Fibroblast of lung (primary cell): ENCODE results near the gene FKBP2. TPM values are rescaled to one million over a fixed set of nuclear protein-coding genes. Genes with fewer than 3 reads are reported as not detected.

Experiments used
- DNase-seq, 2 donors: peaks; one replicate each; pipeline versions ENCODE4 v3.0.0 to v3.0.0-alpha.2; 2010; ENCODE audit warnings: low read depth in 2 of 2
- H2AFZ ChIP-seq: 2 replicates; pipeline ENCODE4 v1.5.1; 2012; ENCODE audit warnings: low read length, control low read depth, inconsistent platforms
- H3K27ac ChIP-seq: 2 replicates; pipeline ENCODE4 v1.5.1; 2011; ENCODE audit warnings: low read length, control low read depth; ENCODE audit not compliant: insufficient read depth
- H3K27me3 ChIP-seq: 2 replicates; pipeline ENCODE4 v1.5.1; 2011; ENCODE audit warnings: mild to moderate bottlenecking, low read length; ENCODE audit not compliant: control insufficient read depth, insufficient read depth
- H3K36me3 ChIP-seq: 2 replicates; pipeline ENCODE4 v1.5.1; 2011; ENCODE audit warnings: low read length; ENCODE audit not compliant: control insufficient read depth, insufficient read depth
- H3K4me1 ChIP-seq: 2 replicates; pipeline ENCODE4 v1.5.1; 2011; ENCODE audit warnings: low read length; ENCODE audit not compliant: control insufficient read depth, insufficient read depth; ENCODE audit errors: extremely low read depth
- H3K4me2 ChIP-seq: 2 replicates; pipeline ENCODE4 v1.5.1; 2011; ENCODE audit warnings: low read length, control low read depth; ENCODE audit not compliant: insufficient read depth; ENCODE audit errors: extremely low read depth
- H3K4me3 ChIP-seq, 4 experiments: fragments of 200-600 bp in 1 of 4; sonication (generic) in 1 of 4; replicated peaks in 1 of 4; 2 replicates each; pipeline ENCODE4 v1.5.1; 2011 to 2016; ENCODE audit warnings: low read length in 4 of 4, low read depth in 3 of 4, mild to moderate bottlenecking in 3 of 4, control low read depth in 2 of 4, inconsistent platforms in 1 of 4, mixed read lengths in 1 of 4; ENCODE audit not compliant: insufficient read depth in 1 of 4; ENCODE audit errors: control extremely low read depth in 1 of 4
- H3K79me2 ChIP-seq: 2 replicates; pipeline ENCODE4 v1.5.1; 2012; ENCODE audit warnings: mild to moderate bottlenecking, low read length, inconsistent platforms; ENCODE audit not compliant: control insufficient read depth, insufficient read depth
- H3K9ac ChIP-seq: 2 replicates; pipeline ENCODE4 v1.5.1; 2011; ENCODE audit warnings: mild to moderate bottlenecking, low read length, control low read depth; ENCODE audit not compliant: insufficient read depth
- H3K9me3 ChIP-seq: 2 replicates; pipeline ENCODE4 v1.5.1; 2012; ENCODE audit warnings: low read depth, low read length; ENCODE audit not compliant: control insufficient read depth, insufficient read depth
- H4K20me1 ChIP-seq: 2 replicates; pipeline ENCODE4 v1.5.1; 2011; ENCODE audit warnings: low read length; ENCODE audit not compliant: control insufficient read depth, insufficient read depth; ENCODE audit errors: extremely low read depth
- EZH2 ChIP-seq: IDR thresholded peaks from 2 replicates; pipeline ENCODE4 v1.5.1; 2012; ENCODE audit warnings: low read length, control low read depth, mild to moderate bottlenecking; ENCODE audit errors: missing control alignments
- polyA plus RNA-seq, 2 donors: library from polyadenylated mRNA; depleted of rRNA in 1 of 2; stranded (reverse) in 1 of 2; unstranded in 1 of 2; fragments of >200 nt; gene quantifications; 2 replicates each; pipeline ENCODE4 v1.2.1, GENCODE V29; 2011 to 2012; ENCODE audit warnings: missing spikeins in 1 of 2
- total RNA-seq: library from RNA; depleted of rRNA; stranded (reverse); fragments of >200 nt; gene quantifications from 2 replicates; pipeline ENCODE4 v1.2.1, GENCODE V29; 2014
- TF ChIP-seq, protein P1 (sequence below), 2 donors: IDR thresholded peaks in 1 of 2; conservative IDR thresholded peaks in 1 of 2; 1 replicate in 1 of 2; 2 replicates in 1 of 2; pipeline ENCODE4 v1.5.1; 2011 to 2012; ENCODE audit warnings: low read length in 2 of 2, control low read depth in 1 of 2, inconsistent platforms in 1 of 2, low read depth in 1 of 2, mild to moderate bottlenecking in 1 of 2

FKBP2 gene
- total and polyA plus RNA-seq, 2 donors (not counting 1 experiment from before 2014, with no cell fraction given), result 34.7 to 62.9 TPM

GRCh38 chr11:64249563-64250414, 8.9 kb downstream of the FKBP2 start:
- H3K4me2 ChIP-seq, result no peak overlapping the region
- H3K79me2 ChIP-seq, result peaks cover 39% of the 10 kb centered on the region
- peaks cover 10% of the 10 kb centered on the region for H3K4me1 ChIP-seq
- TF ChIP-seq, protein P1, sequence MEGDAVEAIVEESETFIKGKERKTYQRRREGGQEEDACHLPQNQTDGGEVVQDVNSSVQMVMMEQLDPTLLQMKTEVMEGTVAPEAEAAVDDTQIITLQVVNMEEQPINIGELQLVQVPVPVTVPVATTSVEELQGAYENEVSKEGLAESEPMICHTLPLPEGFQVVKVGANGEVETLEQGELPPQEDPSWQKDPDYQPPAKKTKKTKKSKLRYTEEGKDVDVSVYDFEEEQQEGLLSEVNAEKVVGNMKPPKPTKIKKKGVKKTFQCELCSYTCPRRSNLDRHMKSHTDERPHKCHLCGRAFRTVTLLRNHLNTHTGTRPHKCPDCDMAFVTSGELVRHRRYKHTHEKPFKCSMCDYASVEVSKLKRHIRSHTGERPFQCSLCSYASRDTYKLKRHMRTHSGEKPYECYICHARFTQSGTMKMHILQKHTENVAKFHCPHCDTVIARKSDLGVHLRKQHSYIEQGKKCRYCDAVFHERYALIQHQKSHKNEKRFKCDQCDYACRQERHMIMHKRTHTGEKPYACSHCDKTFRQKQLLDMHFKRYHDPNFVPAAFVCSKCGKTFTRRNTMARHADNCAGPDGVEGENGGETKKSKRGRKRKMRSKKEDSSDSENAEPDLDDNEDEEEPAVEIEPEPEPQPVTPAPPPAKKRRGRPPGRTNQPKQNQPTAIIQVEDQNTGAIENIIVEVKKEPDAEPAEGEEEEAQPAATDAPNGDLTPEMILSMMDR (conservative IDR thresholded peaks at IDR 0.05 in 1 of 2, IDR thresholded peaks at IDR 0.05 in 1 of 2; ENCODE audit: low read depth in 1 of 2, low read length in 2 of 2), result no peak
- TF ChIP-seq EZH2, result no peak
- H4K20me1 ChIP-seq, result no peaks in the 10 kb centered on the region
- no peak for DNase-seq
- H3K4me3 ChIP-seq, result no peak overlapping the region
- H3K27ac ChIP-seq, result no peak overlapping the region
- no peaks in the 10 kb centered on the region for H3K9me3 ChIP-seq
- no peak overlapping the region for H2AFZ ChIP-seq
- no peaks in the 10 kb centered on the region for H3K27me3 ChIP-seq
- no peak overlapping the region for H3K9ac ChIP-seq
- H3K36me3 ChIP-seq, result peaks cover 3% of the 10 kb centered on the region

DNA sequence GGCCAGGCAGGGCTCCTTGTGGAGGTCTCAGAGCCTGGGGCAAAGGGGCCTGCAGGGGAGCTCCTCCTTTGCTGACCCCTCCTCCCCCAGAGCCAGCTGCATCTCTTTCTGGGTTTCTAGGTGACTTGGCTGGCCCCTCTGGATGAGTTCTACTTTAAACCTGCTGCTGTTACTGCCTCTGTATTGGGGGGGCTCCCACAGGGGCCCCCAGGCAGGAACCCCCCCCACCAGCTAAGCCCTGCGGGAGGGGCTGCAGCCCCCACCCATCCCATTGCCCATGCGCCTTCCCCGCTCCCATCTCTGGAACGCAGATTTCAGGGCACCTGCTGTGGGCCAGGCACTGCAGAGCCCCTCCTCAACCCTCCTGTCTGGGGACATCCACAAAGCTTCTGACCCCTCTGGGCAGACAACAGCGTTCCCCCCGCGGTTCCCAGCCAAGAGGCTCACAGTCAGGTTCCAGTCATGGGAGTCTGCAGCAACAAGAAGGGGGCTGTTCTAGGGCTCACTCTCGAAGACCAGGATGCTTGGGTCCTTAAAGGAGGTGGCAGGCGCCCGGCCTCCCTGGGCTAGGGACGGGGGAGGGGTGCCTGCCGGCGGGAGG, 9.6 kb downstream of the FKBP2 start:
- Histone ChIP-seq H2AFZ (no peak overlapping the region), H3K4me3 (peak overlapping the region; percentile 53 to 62 (median 55)), H4K20me1 (no peaks in the 10 kb centered on the region), H3K79me2 (peaks cover 32% of the 10 kb centered on the region), H3K4me2 (peak overlapping the region; percentile 84), H3K27me3 (no peaks in the 10 kb centered on the region), H3K36me3 (peaks cover 7% of the 10 kb centered on the region), H3K9me3 (no peaks in the 10 kb centered on the region), H3K9ac (no peak overlapping the region), H3K27ac (no peak overlapping the region), H3K4me1 (peaks cover 8% of the 10 kb centered on the region)
- TF ChIP-seq EZH2, result no peak
- DNase-seq, result no peak

DNA sequence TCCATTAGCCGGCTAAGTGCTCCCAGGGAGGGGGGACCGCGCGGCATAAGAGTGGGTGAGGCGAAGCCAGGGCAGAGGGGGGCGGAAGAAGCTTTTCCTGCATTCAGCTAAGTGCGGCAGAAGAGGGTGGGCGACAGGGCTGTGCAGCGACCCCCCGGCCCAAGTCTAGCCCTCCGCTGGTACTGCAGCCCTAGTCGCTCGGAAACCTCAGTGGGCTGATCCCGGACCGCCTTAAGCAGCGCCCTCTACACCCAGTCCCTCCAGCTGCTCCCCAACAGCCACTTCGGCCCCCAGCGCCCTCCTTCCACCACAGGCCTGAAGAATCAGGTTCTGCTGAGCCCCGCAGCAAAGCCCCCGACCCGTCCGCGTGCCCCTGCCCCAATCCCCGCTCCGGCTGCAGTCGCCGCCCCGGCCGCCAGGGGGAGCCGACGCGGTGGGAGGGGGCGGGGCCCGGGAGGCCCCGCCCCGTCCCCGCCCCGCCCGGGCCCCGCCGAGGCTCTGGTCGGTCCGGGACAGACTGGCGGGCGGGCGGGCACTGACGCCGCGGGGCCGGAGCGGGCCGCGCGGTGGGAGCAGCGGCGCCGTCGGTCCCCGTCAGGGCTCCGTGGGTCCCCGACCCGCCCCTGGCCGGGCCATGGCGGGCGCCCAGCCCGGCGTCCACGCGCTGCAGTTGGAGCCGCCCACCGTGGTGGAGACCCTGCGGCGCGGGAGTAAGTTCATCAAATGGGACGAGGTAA, 10.3 kb downstream of the FKBP2 start, which contains the start of gene PLCB3:
Gene PLCB3 (plus strand): TSS at position 515 of the 737 bp plus-strand sequence. CDS start 120 bp downstream, at position 635.
- peak within 1 kb of the TSS; percentile 76 for H3K9ac ChIP-seq
- H3K4me1 ChIP-seq, result peaks cover 8% of the 10 kb centered on the region
- H3K27ac ChIP-seq, result peak within 1 kb of the TSS; percentile 63
- TF ChIP-seq EZH2, result no peak
- TF ChIP-seq, protein P1 (conservative IDR thresholded peaks at IDR 0.05 in 1 of 2, IDR thresholded peaks at IDR 0.05 in 1 of 2; ENCODE audit: low read depth in 1 of 2, low read length in 2 of 2), result peak; percentile 13 to 31
- DNase-seq, result peak; percentile 12 to 38
- peak within 1 kb of the TSS; percentile 57 for H2AFZ ChIP-seq
- H3K4me3 ChIP-seq, result peak within 1 kb of the TSS; percentile 79 to 98 (median 88)
- peaks cover 25% of the 10 kb centered on the region for H3K79me2 ChIP-seq
- H3K9me3 ChIP-seq, result no peaks in the 10 kb centered on the region
- peaks cover 10% of the 10 kb centered on the region for H3K36me3 ChIP-seq
- H3K27me3 ChIP-seq, result no peaks in the 10 kb centered on the region
- peak within 1 kb of the TSS; percentile 92 for H3K4me2 ChIP-seq
- no peaks in the 10 kb centered on the region for H4K20me1 ChIP-seq
